SK-N-DZ (cell line): ENCODE results near the gene NKX3-2.

Experiments
- DNase-seq: peaks from one replicate; pipeline ENCODE4 v3.0.0-alpha.2; 2015; ENCODE audit warnings: low spot score

Gene NKX3-2

GRCh38 chr4:13545394-13545808, 1.1 kb upstream of the NKX3-2 start:
- DNase-seq, result no peak

GRCh38 chr4:13544606-13545393, 492 bp upstream of the NKX3-2 start:
- peak; percentile 81 for DNase-seq

GRCh38 chr4:13543032-13543838, 1.1 kb downstream of the NKX3-2 start:
- no peak for DNase-seq

GRCh38 chr4:13542577-13543031, 1.7 kb downstream of the NKX3-2 start:
- no peak for DNase-seq

- no peak for DNase-seq
These were observed 2.4 kb downstream of the NKX3-2 start for GRCh38 chr4:13541720-13542576.

- DNase-seq, result no peak
These were observed 3.1 kb downstream of the NKX3-2 start for GRCh38 chr4:13541176-13541604.

DNA sequence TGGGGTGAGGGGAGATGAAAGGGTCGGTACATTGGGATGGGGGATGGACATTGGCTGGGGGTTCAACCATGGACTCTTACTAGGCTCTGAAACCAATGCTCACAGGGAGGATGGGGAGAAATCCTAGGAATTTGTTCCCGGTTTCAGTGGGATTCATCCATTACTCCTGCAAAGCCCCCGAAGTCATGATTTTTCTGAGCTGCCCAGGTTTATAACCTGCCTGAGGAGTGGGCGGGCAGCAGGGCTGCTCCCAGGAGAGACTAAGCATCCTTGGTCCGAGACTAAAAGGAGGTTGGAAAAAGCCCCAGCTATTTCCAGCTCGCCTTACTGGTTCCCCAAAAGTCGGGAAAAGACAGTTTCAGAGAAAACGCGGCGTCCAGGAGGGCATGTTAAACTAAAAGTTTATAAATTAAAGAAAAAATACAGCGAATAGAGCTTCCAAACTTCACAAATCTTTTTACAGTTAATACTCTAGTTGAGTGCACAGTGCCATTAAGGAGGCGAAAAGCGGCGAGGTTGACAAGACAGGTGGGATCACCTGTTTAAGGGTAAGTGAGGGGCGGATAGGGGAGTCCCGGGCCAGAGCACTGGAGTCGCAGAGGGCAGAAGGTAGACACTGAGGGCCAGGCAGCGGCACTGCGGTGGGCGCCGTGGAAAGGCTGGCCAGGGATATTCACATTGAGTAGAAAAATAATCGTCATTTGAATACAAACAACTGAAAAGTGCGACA, 3.7 kb downstream of the NKX3-2 start:
- no peak for DNase-seq

DNA sequence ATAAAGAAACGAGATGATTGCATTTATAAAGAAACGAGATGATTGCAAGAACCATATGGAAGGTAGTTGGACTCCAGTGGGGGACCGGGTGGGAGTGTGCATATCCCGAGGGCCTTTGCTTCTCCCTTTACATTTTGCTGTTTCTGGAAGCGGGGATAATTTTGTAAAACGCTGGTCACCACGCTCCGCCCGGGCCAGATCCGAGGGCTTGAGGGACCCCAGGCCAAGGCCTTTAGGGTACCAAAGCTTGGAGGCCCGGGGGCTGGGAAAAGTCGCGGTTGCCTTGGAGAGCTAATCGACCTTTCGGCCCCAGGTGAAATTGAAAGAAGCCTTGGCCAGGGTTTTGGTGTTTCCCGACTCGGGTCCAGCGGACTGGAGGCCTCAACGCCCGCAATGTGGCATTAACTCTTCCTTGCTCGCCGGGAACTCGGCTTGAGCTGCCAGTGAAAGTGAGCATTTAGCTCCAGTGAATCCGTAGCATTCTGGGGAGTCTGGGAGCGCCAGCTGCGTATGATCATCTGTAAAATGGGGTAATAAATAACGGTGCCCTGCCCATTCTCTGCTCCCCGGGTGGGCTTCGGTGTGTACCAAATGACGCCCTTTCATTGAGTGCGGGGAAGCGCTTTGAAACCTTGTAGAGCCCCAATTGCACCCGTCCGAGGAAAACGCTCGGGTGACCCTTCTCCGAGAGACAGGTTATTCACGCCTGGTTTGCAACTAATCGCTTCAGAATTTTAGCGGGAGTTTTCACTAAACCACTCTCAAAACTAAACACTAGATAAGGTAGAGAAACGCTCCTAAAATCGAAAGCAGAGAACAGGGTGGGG, 4.5 kb downstream of the NKX3-2 start:
- DNase-seq, result no peak

GRCh38 chr4:13539047-13539618, 5.2 kb downstream of the NKX3-2 start:
- DNase-seq, result no peak

GRCh38 chr4:13538427-13538973, 5.8 kb downstream of the NKX3-2 start:
- DNase-seq, result no peak

DNA sequence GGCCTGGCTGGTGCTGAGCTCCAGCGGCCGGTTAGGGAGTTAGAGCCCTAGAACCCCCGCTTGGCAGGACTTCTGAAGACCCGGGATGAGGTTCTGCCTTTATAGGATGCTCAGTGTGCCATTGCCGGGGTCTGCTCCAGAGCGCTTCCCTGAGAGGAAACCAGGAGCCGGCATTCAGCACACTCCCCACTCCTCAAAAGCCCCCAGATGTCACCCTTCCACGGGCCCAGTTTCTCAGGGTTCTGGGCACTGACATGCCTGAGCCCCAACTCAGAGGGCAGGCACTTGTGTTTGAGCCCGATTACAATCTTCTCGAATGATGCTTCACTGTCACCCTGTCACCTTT, 6.5 kb downstream of the NKX3-2 start:
- DNase-seq, result no peak

GRCh38 chr4:13537011-13537831, 7.1 kb downstream of the NKX3-2 start:
- no peak for DNase-seq

DNA sequence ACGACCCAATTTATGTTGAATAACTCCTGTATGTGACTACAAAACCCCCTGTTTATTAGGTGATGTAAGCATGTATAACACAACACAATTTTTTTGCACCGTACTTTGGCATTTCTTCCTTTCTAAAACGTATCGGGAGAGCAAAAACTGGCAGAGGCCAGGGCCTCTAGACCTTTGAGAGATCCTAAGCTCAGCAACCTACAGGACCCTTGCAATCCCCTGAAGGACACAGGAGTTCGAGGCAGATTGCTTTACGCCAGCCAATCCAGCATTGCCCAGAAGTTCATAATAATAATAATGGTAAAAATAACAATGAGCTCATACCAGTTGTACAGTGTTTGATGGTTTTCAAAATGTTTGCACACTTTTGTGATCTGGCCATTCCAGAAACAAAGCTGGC, 7.7 kb downstream of the NKX3-2 start:
- DNase-seq, result no peak

DNA sequence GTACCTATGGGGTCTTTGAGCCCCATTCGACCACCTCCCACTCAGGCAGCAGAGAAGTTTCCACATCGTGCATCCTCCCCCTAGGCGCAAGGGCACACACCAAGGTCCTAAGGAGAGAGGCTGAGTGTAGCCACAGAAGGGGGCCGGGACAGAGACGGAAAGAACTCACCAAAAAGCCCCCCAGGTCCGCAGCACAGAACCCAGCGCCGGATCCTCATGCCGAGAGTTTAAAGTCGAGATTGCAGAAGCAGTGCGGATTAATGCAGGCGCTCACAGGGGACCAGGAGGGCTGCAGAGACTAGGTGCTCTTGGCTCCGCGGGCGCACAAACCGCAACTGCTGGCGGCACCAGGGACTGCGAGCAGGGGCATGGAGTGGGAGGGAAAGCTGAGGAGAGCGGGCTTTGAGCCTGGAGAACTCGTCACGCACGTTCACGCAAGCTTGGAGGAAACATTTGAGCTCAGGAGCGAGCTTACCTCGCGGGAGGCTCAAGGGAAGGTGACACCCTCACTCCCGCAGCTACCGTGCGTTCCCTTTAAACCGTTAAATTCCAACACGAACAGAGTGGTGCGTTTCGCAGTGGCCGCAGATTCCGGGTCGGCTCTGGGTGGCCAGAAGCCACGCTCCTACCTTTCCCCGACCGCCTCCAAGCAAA, 8.5 kb downstream of the NKX3-2 start:
- no peak for DNase-seq

GRCh38 chr4:13535118-13535517, 9.2 kb downstream of the NKX3-2 start:
- DNase-seq, result no peak

DNA sequence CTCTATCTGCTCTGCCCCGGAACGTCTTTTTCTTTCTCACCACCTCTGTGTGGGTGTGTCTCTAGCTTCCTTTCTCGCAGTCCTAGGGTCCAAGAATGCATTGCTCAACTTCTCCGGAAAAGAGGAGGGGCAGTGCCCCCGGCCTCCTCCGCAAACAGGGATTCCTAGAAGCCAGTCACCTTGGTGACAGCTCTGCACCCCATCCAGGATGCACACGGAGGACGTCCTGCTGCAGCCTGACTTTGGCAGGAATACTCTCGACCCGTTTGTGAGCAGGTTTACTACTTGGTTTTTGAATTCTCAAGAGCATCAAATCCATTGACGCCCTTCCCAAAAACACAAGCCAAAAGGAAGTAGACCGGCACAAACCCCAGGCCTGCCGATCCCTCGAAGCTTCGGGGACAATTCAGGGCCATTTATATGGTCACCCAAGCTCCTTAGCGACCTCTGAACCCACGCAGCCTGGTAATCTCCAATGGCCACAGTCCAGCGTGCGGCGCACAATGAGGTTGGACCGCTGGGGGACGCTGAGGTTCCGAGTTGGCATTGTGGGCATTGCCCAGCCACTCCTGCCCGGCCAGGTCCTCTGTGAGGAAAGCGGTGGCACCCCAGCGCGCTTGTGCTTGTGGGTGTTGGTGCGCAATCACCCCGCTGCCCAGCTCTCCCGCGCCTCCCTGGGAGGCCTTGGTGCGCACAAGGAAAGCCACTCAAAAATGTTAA, 9.8 kb downstream of the NKX3-2 start:
- no peak for DNase-seq

GRCh38 chr4:13533670-13534343, 10.5 kb downstream of the NKX3-2 start:
- no peak for DNase-seq
